Esophagus muscularis mucosa (tissue), 4 donors: ENCODE results near the gene HTR3C. TPM values are rescaled to one million over a fixed set of nuclear protein-coding genes. Genes with fewer than 3 reads are reported as not detected.
"Not testable (repeated sequence)": the region's sequence is repeated elsewhere in the genome, so short reads cannot be mapped to it uniquely, and the experiment has no call there.

Source experiments
- DNase-seq: peaks from one replicate; pipeline ENCODE4 v3.0.0-alpha.2; 2017; ENCODE audit errors: extremely low spot score
- H3K27ac ChIP-seq, 4 donors: fragments of 200-600 bp; sonication (generic); replicated peaks in 1 of 4; 1 replicate in 3 of 4; 2 replicates in 1 of 4; pipeline ENCODE4 v1.5.1; 2016 to 2019; ENCODE audit warnings: mild to moderate bottlenecking in 1 of 4
- H3K27me3 ChIP-seq, 4 donors: fragments of 200-600 bp; sonication (generic); one replicate each; pipeline versions ENCODE4 v1.5.1 to v1.6.0; 2016 to 2019
- H3K36me3 ChIP-seq, 4 donors: fragments of 200-600 bp; sonication (generic); one replicate each; pipeline ENCODE4 v1.5.1; 2016 to 2019
- H3K4me1 ChIP-seq, 4 donors: fragments of 200-600 bp; sonication (generic); one replicate each; pipeline ENCODE4 v1.5.1; 2016 to 2019
- H3K4me3 ChIP-seq, 4 donors: fragments of 200-600 bp; sonication (generic); 1 replicate in 2 of 4; 2 replicates in 2 of 4; pipeline ENCODE4 v1.5.1; 2016 to 2019; ENCODE audit warnings: mild to moderate bottlenecking in 4 of 4, moderate library complexity in 1 of 4
- H3K9me3 ChIP-seq, 4 donors: fragments of 200-600 bp; sonication (generic); 1 replicate in 3 of 4; 2 replicates in 1 of 4; pipeline ENCODE4 v1.5.1; 2016 to 2019
- CTCF ChIP-seq, 3 experiments: fragments of 200-600 bp in 2 of 3; fragments of 450-650 bp in 1 of 3; sonication (generic) in 2 of 3; IDR thresholded peaks; one replicate each; pipeline ENCODE4 v1.5.1; 2017 to 2019; ENCODE audit warnings: antibody characterized with exemption in 3 of 3, mild to moderate bottlenecking in 2 of 3, moderate library complexity in 1 of 3
- EP300 ChIP-seq: sonication (generic); formaldehyde crosslinking; IDR thresholded peaks from one replicate; pipeline ENCODE4 v1.6.1; 2017; ENCODE audit warnings: antibody characterized with exemption
- POLR2A ChIP-seq: fragments of 450-650 bp; IDR thresholded peaks from one replicate; pipeline ENCODE4 v1.6.1; 2017; ENCODE audit warnings: antibody characterized with exemption, moderate library complexity, mild to moderate bottlenecking, low read depth
- POLR2AphosphoS5 ChIP-seq, 2 donors: sonication (generic); formaldehyde crosslinking; IDR thresholded peaks; one replicate each; pipeline ENCODE4 v1.6.1; 2017; ENCODE audit warnings: antibody characterized with exemption in 2 of 2
- WGBS: methylation state at CpG from one replicate; pipeline ENCODE4 v1.1.5; 2018; 5-methylcytosine and 5-hydroxymethylcytosine counted together
- intact Hi-C: fragments of 100-400 bp; cut with DNase I; formaldehyde crosslinking; loops from one replicate; pipeline ENCODE4 v1.15.1; 2023
- total RNA-seq, 4 donors: library from RNA; depleted of rRNA; stranded (reverse); fragments of >200 nt; gene quantifications; one replicate each; pipeline versions ENCODE4 v1.1.0 to v1.2.1, GENCODE V29; 2016

Gene HTR3C
- total RNA-seq, 4 donors from 2014 or later: not detected

GRCh38 chr3:184067573-184068055 lies 14.8 kb downstream of the HTR3C start:
- intact Hi-C loops: no loop called here
- H3K36me3 ChIP-seq: no peaks in the 10 kb centered on the region
- no peak for DNase-seq
- 80% methylated on average over 6 of the region's 6 CpGs for WGBS
- no peak overlapping the region for H3K27ac ChIP-seq
- no peak overlapping the region for H3K4me3 ChIP-seq
- no peaks in the 10 kb centered on the region for H3K9me3 ChIP-seq
- H3K4me1 ChIP-seq: no peaks in the 10 kb centered on the region
- no peaks in the 10 kb centered on the region for H3K27me3 ChIP-seq
- no peak for TF ChIP-seq POLR2AphosphoS5 (IDR thresholded peaks at IDR 0.05)

GRCh38 chr3:184068344-184068743 lies 15.5 kb downstream of the HTR3C start:
- no peaks in the 10 kb centered on the region for H3K27me3 ChIP-seq
- H3K9me3 ChIP-seq: no peaks in the 10 kb centered on the region
- TF ChIP-seq CTCF (IDR thresholded peaks at IDR 0.05): no peak
- TF ChIP-seq POLR2A: no peak
- no peak for TF ChIP-seq EP300
- no peak for TF ChIP-seq POLR2AphosphoS5 (IDR thresholded peaks at IDR 0.05)
- H3K27ac ChIP-seq: no peak overlapping the region
- no peaks in the 10 kb centered on the region for H3K4me1 ChIP-seq
- intact Hi-C loops: no loop called here
- no peak for DNase-seq
- no peaks in the 10 kb centered on the region for H3K36me3 ChIP-seq
- WGBS: 81% methylated on average over 5 of the region's 5 CpGs
- H3K4me3 ChIP-seq: no peak overlapping the region

GRCh38 chr3:184071142-184071541 lies 18.3 kb downstream of the HTR3C start:
- H3K27ac ChIP-seq, H3K4me1 ChIP-seq, H3K27me3 ChIP-seq, H3K9me3 ChIP-seq, H3K4me3 ChIP-seq, DNase-seq, intact Hi-C loops, H3K36me3 ChIP-seq: not testable (repeated sequence)
- 93% methylated on average over 7 of the region's 7 CpGs for WGBS

- Histone ChIP-seq H3K27ac (no peak overlapping the region), H3K4me3 (no peak overlapping the region), H3K4me1 (no peaks in the 10 kb centered on the region), H3K27me3 (no peaks in the 10 kb centered on the region), H3K36me3 (no peaks in the 10 kb centered on the region), H3K9me3 (no peaks in the 10 kb centered on the region)
- intact Hi-C loops: no loop called here
- no peak for DNase-seq
- 69% methylated on average over 4 of the region's 4 CpGs for WGBS
- no peak for TF ChIP-seq EP300
- TF ChIP-seq POLR2A: no peak
- TF ChIP-seq CTCF (IDR thresholded peaks at IDR 0.05): no peak
- no peak for TF ChIP-seq POLR2AphosphoS5 (IDR thresholded peaks at IDR 0.05)
Observed at GRCh38 chr3:184073621-184074020, 20.8 kb downstream of the HTR3C start.

GRCh38 chr3:184075901-184076300 lies 23.1 kb downstream of the HTR3C start:
- WGBS: 81% methylated on average over 6 of the region's 6 CpGs
- H3K4me1 ChIP-seq: no peaks in the 10 kb centered on the region
- intact Hi-C loops: no loop called here
- no peak for DNase-seq
- no peaks in the 10 kb centered on the region for H3K27me3 ChIP-seq
- no peaks in the 10 kb centered on the region for H3K9me3 ChIP-seq
- no peak overlapping the region for H3K27ac ChIP-seq
- TF ChIP-seq POLR2A (no peak), POLR2AphosphoS5 (IDR thresholded peaks at IDR 0.05) (no peak), EP300 (no peak), CTCF (IDR thresholded peaks at IDR 0.05) (no peak)
- no peaks in the 10 kb centered on the region for H3K36me3 ChIP-seq
- H3K4me3 ChIP-seq: no peak overlapping the region

- no peak for DNase-seq
- no peaks in the 10 kb centered on the region for H3K4me1 ChIP-seq
- H3K4me3 ChIP-seq: no peak overlapping the region
- no peaks in the 10 kb centered on the region for H3K36me3 ChIP-seq
- H3K27me3 ChIP-seq: no peaks in the 10 kb centered on the region
- 72% methylated on average over 5 of the region's 5 CpGs for WGBS
- no peak overlapping the region for H3K27ac ChIP-seq
- intact Hi-C loops: no loop called here
- TF ChIP-seq EP300 (no peak), POLR2AphosphoS5 (IDR thresholded peaks at IDR 0.05) (no peak), POLR2A (no peak), CTCF (IDR thresholded peaks at IDR 0.05) (no peak)
- no peaks in the 10 kb centered on the region for H3K9me3 ChIP-seq
Observed at GRCh38 chr3:184077881-184078280, 25.0 kb downstream of the HTR3C start.
